GM19397 (cell line): ENCODE data around the gene KRTAP10-4.
"Not testable (repeated sequence)": the region's sequence is repeated elsewhere in the genome, so short reads cannot be mapped to it uniquely, and the experiment has no call there.

ENCODE experiments used
- ATAC-seq: cut with Tn5 transposase; IDR thresholded peaks from one replicate; pipeline ENCODE4 v1.9.1; 2021; ENCODE audit warnings: mild to moderate bottlenecking, moderate library complexity; ENCODE audit not compliant: unreplicated experiment

KRTAP10-4 gene

GRCh38 chr21:44596068-44596725 is 22.7 kb downstream of the KRTAP10-4 start:
- ATAC-seq: no peak

GRCh38 chr21:44598061-44598460 is 24.5 kb downstream of the KRTAP10-4 start:
- ATAC-seq: no peak

GRCh38 chr21:44599264-44600029 is 25.9 kb downstream of the KRTAP10-4 start:
- no peak for ATAC-seq

GRCh38 chr21:44600118-44600978 is 26.8 kb downstream of the KRTAP10-4 start, which contains the start of gene KRTAP10-7:
Gene KRTAP10-7 (plus strand): TSS chr21:44600597. CDS start chr21:44600622, 25 bp downstream.
- ATAC-seq: not testable (repeated sequence)

- not testable (repeated sequence) for ATAC-seq
Measured at GRCh38 chr21:44601091-44601490, 27.6 kb downstream of the KRTAP10-4 start.

- ATAC-seq: no peak
Measured at GRCh38 chr21:44601596-44602462, 28.3 kb downstream of the KRTAP10-4 start.

GRCh38 chr21:44602463-44602850 is 28.9 kb downstream of the KRTAP10-4 start:
- no peak for ATAC-seq

GRCh38 chr21:44603109-44603875 is 29.8 kb downstream of the KRTAP10-4 start:
- ATAC-seq: no peak

- no peak for ATAC-seq
Measured at GRCh38 chr21:44603911-44604310, 30.4 kb downstream of the KRTAP10-4 start.

GRCh38 chr21:44606495-44606894 is 33.0 kb downstream of the KRTAP10-4 start:
- ATAC-seq: no peak

GRCh38 chr21:44609193-44609592 is 35.7 kb downstream of the KRTAP10-4 start:
- ATAC-seq: no peak

GRCh38 chr21:44610157-44610843 is 36.8 kb downstream of the KRTAP10-4 start:
- ATAC-seq: not testable (repeated sequence)

GRCh38 chr21:44611551-44611950 is 38.0 kb downstream of the KRTAP10-4 start:
- no peak for ATAC-seq

- no peak for ATAC-seq
Measured at GRCh38 chr21:44612029-44612486, 38.5 kb downstream of the KRTAP10-4 start, which contains the start of gene KRTAP10-8. Gene KRTAP10-8 (plus strand): TSS chr21:44612079. CDS start chr21:44612101, 22 bp downstream.

- ATAC-seq: no peak
Measured at GRCh38 chr21:44612669-44613229, 39.2 kb downstream of the KRTAP10-4 start.

GRCh38 chr21:44613386-44614155 is 40.0 kb downstream of the KRTAP10-4 start:
- no peak for ATAC-seq

GRCh38 chr21:44614161-44614631 is 40.7 kb downstream of the KRTAP10-4 start:
- no peak for ATAC-seq
